ENCODE measurements around the gene GTF2H1. TPM values are rescaled to one million over a fixed set of nuclear protein-coding genes. Genes with fewer than 3 reads are reported as not detected.
"Not testable (repeated sequence)": the region's sequence is repeated elsewhere in the genome, so short reads cannot be mapped to it uniquely, and the experiment has no call there.

GTF2H1 gene
- total and polyA plus RNA-seq, 4 donors: 35.6 to 53.3 (median 38.7) TPM

DNA sequence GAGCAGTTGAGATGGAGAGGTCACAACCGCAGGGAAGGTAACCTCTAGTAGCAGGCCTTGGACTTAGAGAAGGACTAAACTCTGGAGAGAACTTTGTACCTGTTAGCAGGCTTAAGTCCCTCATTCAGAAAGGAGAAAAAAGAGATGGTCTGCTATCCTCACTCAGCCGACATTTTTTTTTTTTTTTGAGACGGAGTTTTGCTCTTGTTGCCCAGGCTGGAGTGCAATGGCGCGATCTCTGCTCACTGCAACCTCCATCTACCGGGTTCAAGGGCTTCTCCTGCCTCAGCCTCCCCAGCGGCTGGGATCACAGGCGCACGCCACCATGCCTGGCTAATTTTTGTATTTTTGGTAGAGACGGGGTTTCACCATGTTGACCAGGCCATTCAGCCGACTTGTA, 1.5 kb downstream of the GTF2H1 start:
- H3K9me3 ChIP-seq (ENCODE audit: control insufficient read depth, low read length); ATAC-seq (ENCODE audit: low FRiP score); DNase-seq; H3K27me3 ChIP-seq (ENCODE audit: control insufficient read depth in 1 of 2, insufficient read depth in 2 of 2, low read length in 1 of 2); H3K4me3 ChIP-seq (ENCODE audit: low read length in 2 of 2); H3K27ac ChIP-seq (ENCODE audit: low read depth in 1 of 2, low read length in 2 of 2); H3K36me3 ChIP-seq (ENCODE audit: control insufficient read depth in 1 of 2, insufficient read depth in 2 of 2, low read length in 1 of 2): not testable (repeated sequence)
- peaks cover 2 to 19% of the 10 kb centered on the region in 2 donors for H3K4me1 ChIP-seq (ENCODE audit: control insufficient read depth in 1 of 2, insufficient read depth in 2 of 2, low read length in 2 of 2)
- intact Hi-C loops (cut with DNase I): loop anchor here (5.0 to 10.0 kb wide), 2 partner anchors 73 to 291 kb away; no protein-coding TSS in a partner anchor
- WGBS, 2 donors: 92 to 93% methylated on average over 11 of the region's 11 CpGs

GRCh38 chr11:18324381-18324780, 2.0 kb downstream of the GTF2H1 start:
- Histone ChIP-seq H3K4me1 (ENCODE audit: control insufficient read depth in 1 of 2, insufficient read depth in 2 of 2, low read length in 2 of 2) (peaks cover 3 to 19% of the 10 kb centered on the region in 2 donors), H3K36me3 (ENCODE audit: control insufficient read depth in 1 of 2, insufficient read depth in 2 of 2, low read length in 1 of 2) (no peaks in the 10 kb centered on the region), H3K4me3 (ENCODE audit: low read length in 2 of 2) (no peak overlapping the region), H3K9me3 (ENCODE audit: control insufficient read depth, low read length) (no peaks in the 10 kb centered on the region), H3K27me3 (ENCODE audit: control insufficient read depth in 1 of 2, insufficient read depth in 2 of 2, low read length in 1 of 2) (no peaks in the 10 kb centered on the region), H3K27ac (ENCODE audit: low read depth in 1 of 2, low read length in 2 of 2) (no peak overlapping the region)
- ATAC-seq (ENCODE audit: low FRiP score) (no peak), DNase-seq (no peak)
- intact Hi-C loops (cut with DNase I): loop anchor here (5.0 to 10.0 kb wide), 2 partner anchors 73 to 290 kb away; no protein-coding TSS in a partner anchor
- WGBS, 2 donors: 80 to 83% methylated on average over 1 of the region's 1 CpG

DNA sequence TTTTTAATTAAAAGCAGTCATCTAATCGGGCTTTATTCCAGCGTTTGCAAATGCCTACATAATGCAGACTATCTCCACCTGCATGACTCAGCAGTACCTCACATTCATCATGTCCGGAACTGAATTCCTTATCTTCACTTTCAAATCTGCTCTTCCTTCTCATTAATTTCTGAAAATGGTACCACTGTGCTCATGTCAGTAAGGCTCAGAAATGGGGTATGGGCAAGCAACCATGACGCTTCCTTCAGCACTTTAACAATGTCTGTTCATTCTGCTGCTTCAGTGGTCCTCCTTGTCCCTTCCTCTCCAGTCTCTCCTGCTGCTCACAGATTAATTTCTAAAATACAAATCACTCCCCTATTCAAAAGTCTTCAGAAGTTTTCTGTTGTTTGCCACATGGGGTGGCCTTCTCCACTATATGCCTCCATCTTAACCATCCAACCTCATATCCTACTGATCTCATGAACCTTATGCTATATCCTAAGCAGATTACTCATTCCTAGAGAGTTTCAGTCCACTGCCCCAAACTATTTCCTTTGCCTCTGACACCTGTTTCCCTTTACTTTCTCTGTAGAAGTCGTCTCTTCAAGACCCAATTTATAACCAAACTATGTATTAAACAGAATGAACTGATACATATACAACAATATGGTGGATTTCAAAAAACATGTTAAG, 7.0 kb downstream of the GTF2H1 start:
- Histone ChIP-seq H3K4me1 (ENCODE audit: control insufficient read depth in 1 of 2, insufficient read depth in 2 of 2, low read length in 2 of 2) (peaks cover 3 to 8% of the 10 kb centered on the region in 2 donors), H3K27me3 (ENCODE audit: control insufficient read depth in 1 of 2, insufficient read depth in 2 of 2, low read length in 1 of 2) (no peaks in the 10 kb centered on the region), H3K9me3 (ENCODE audit: control insufficient read depth, low read length) (no peaks in the 10 kb centered on the region), H3K4me3 (ENCODE audit: low read length in 2 of 2) (no peak overlapping the region), H3K36me3 (ENCODE audit: control insufficient read depth in 1 of 2, insufficient read depth in 2 of 2, low read length in 1 of 2) (peaks cover 0 to 2% of the 10 kb centered on the region in 2 donors), H3K27ac (ENCODE audit: low read depth in 1 of 2, low read length in 2 of 2) (no peak overlapping the region)
- no peak for DNase-seq
- WGBS, 2 donors: 83 to 86% methylated on average over 5 of the region's 5 CpGs
- intact Hi-C loops (cut with DNase I): loop anchor here in 1 of 2 donors (10.0 kb wide), 1 partner anchor 285 kb away; no protein-coding TSS in a partner anchor
- ATAC-seq (ENCODE audit: low FRiP score): no peak

DNA sequence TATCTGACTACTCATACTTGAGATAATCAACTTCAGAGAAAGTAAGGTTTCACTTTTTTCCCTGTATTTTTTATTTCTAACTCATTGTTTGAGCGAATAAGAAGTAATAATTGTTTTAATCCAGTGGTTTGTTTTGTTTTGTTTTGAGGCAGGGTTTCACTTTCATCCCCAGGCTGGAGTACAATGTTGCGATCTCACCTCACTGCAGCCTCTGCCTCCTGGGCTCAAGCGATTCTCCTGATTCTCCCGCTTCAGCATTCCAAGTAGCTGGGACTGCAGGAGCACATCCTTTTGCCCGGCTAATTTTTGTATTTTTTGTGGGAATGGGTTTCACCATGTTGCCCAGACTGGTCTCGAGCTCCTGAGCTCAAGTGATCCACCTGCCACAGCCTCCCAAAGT, 8.6 kb downstream of the GTF2H1 start:
- H3K9me3 ChIP-seq (ENCODE audit: control insufficient read depth, low read length): no peaks in the 10 kb centered on the region
- no peak overlapping the region for H3K4me3 ChIP-seq (ENCODE audit: low read length in 2 of 2)
- H3K36me3 ChIP-seq (ENCODE audit: control insufficient read depth in 1 of 2, insufficient read depth in 2 of 2, low read length in 1 of 2): peaks cover 0 to 2% of the 10 kb centered on the region in 2 donors
- no peak overlapping the region for H3K27ac ChIP-seq (ENCODE audit: low read depth in 1 of 2, low read length in 2 of 2)
- intact Hi-C loops (cut with DNase I): no loop called here
- DNase-seq: no peak
- H3K27me3 ChIP-seq (ENCODE audit: control insufficient read depth in 1 of 2, insufficient read depth in 2 of 2, low read length in 1 of 2): no peaks in the 10 kb centered on the region
- ATAC-seq (ENCODE audit: low FRiP score): no peak
- peaks cover 0 to 1% of the 10 kb centered on the region in 2 donors for H3K4me1 ChIP-seq (ENCODE audit: control insufficient read depth in 1 of 2, insufficient read depth in 2 of 2, low read length in 2 of 2)
- WGBS, 2 donors: 93 to 96% methylated on average over 6 of the region's 6 CpGs

- Histone ChIP-seq H3K36me3 (ENCODE audit: control insufficient read depth in 1 of 2, insufficient read depth in 2 of 2, low read length in 1 of 2) (peaks cover 0 to 3% of the 10 kb centered on the region in 2 donors), H3K9me3 (ENCODE audit: control insufficient read depth, low read length) (no peaks in the 10 kb centered on the region), H3K4me1 (ENCODE audit: control insufficient read depth in 1 of 2, insufficient read depth in 2 of 2, low read length in 2 of 2) (peaks cover 0 to 1% of the 10 kb centered on the region in 2 donors), H3K27me3 (ENCODE audit: control insufficient read depth in 1 of 2, insufficient read depth in 2 of 2, low read length in 1 of 2) (no peaks in the 10 kb centered on the region), H3K27ac (ENCODE audit: low read depth in 1 of 2, low read length in 2 of 2) (no peak overlapping the region), H3K4me3 (ENCODE audit: low read length in 2 of 2) (no peak overlapping the region)
- WGBS, 2 donors: 60 to 74% methylated on average over 1 of the region's 1 CpG
- no peak for DNase-seq
- ATAC-seq (ENCODE audit: low FRiP score): no peak
- intact Hi-C loops (cut with DNase I): no loop called here
Measured at GRCh38 chr11:18332302-18332701, 9.9 kb downstream of the GTF2H1 start.

DNA sequence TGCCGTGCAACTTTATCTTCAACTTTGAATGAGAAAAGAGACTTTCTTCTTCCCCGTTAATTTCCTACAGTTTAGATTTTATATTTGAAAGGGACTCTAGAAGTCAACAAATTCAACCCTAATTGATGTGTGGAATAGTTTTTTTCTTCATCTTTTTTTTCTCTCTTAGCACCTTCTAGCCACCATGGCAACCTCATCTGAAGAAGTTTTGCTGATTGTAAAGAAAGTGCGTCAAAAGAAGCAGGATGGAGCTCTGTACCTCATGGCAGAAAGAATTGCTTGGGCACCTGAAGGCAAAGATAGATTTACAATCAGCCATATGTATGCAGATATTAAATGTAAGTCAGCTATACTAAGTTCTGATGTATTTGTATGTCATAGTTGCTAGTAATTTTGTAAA, 10.5 kb downstream of the GTF2H1 start:
- Histone ChIP-seq H3K4me1 (ENCODE audit: control insufficient read depth in 1 of 2, insufficient read depth in 2 of 2, low read length in 2 of 2) (peaks cover 0 to 1% of the 10 kb centered on the region in 2 donors), H3K4me3 (ENCODE audit: low read length in 2 of 2) (no peak overlapping the region), H3K27ac (ENCODE audit: low read depth in 1 of 2, low read length in 2 of 2) (no peak overlapping the region), H3K9me3 (ENCODE audit: control insufficient read depth, low read length) (no peaks in the 10 kb centered on the region), H3K36me3 (ENCODE audit: control insufficient read depth in 1 of 2, insufficient read depth in 2 of 2, low read length in 1 of 2) (peaks cover 0 to 3% of the 10 kb centered on the region in 2 donors), H3K27me3 (ENCODE audit: control insufficient read depth in 1 of 2, insufficient read depth in 2 of 2, low read length in 1 of 2) (no peaks in the 10 kb centered on the region)
- DNase-seq (no peak), ATAC-seq (ENCODE audit: low FRiP score) (no peak)
- WGBS, 2 donors: 94 to 95% methylated on average over 3 of the region's 3 CpGs
- intact Hi-C loops (cut with DNase I): no loop called here

DNA sequence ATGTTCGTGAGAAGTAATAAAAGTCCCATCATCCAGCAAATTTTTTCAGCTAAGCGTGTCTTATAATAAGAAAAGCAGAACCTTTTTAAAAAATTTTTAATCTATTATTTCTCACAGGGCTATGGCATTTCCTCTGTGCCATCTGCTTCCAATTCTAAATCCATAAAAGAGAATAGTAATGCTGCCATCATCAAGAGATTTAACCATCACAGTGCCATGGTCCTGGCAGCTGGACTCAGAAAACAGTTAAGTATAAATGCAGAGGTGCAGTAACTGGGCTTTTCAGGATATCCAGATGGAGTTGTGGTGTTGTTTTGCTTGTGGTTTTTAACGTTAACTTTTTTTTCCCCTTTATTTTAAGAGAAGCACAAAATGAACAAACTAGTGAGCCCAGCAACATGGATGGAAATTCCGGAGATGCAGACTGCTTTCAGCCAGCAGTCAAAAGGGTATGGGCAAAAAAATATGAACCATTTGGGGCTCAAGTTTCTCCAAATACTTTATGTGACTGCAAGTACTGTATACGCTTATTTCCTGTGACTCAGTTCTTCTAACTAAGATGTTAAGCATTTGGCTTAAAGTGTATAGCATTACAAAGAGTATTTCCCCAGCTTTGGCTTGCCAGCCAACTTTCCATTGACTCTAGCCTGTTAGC, 25.2 kb downstream of the GTF2H1 start:
- ATAC-seq (ENCODE audit: low FRiP score) (no peak), DNase-seq (no peak)
- Histone ChIP-seq H3K4me1 (ENCODE audit: control insufficient read depth in 1 of 2, insufficient read depth in 2 of 2, low read length in 2 of 2) (no peaks in the 10 kb centered on the region), H3K27ac (ENCODE audit: low read depth in 1 of 2, low read length in 2 of 2) (no peak overlapping the region), H3K36me3 (ENCODE audit: control insufficient read depth in 1 of 2, insufficient read depth in 2 of 2, low read length in 1 of 2) (peaks cover 3 to 8% of the 10 kb centered on the region in 2 donors), H3K4me3 (ENCODE audit: low read length in 2 of 2) (no peak overlapping the region), H3K9me3 (ENCODE audit: control insufficient read depth, low read length) (no peaks in the 10 kb centered on the region), H3K27me3 (ENCODE audit: control insufficient read depth in 1 of 2, insufficient read depth in 2 of 2, low read length in 1 of 2) (no peaks in the 10 kb centered on the region)
- intact Hi-C loops (cut with DNase I): no loop called here
- 77 to 84% methylated on average over 5 of the region's 5 CpGs for WGBS, 2 donors

- Histone ChIP-seq H3K4me1 (ENCODE audit: control insufficient read depth in 1 of 2, insufficient read depth in 2 of 2, low read length in 2 of 2) (no peaks in the 10 kb centered on the region), H3K27me3 (ENCODE audit: control insufficient read depth in 1 of 2, insufficient read depth in 2 of 2, low read length in 1 of 2) (no peaks in the 10 kb centered on the region), H3K4me3 (ENCODE audit: low read length in 2 of 2) (no peak overlapping the region), H3K27ac (ENCODE audit: low read depth in 1 of 2, low read length in 2 of 2) (no peak overlapping the region), H3K9me3 (ENCODE audit: control insufficient read depth, low read length) (no peaks in the 10 kb centered on the region), H3K36me3 (ENCODE audit: control insufficient read depth in 1 of 2, insufficient read depth in 2 of 2, low read length in 1 of 2) (peaks cover 1 to 5% of the 10 kb centered on the region in 2 donors)
- intact Hi-C loops (cut with DNase I): no loop called here
- WGBS, 2 donors: 84 to 87% methylated on average over 3 of the region's 3 CpGs
- no peak for DNase-seq
- no peak for ATAC-seq (ENCODE audit: low FRiP score)
Measured at GRCh38 chr11:18352581-18352980, 30.2 kb downstream of the GTF2H1 start.

DNA sequence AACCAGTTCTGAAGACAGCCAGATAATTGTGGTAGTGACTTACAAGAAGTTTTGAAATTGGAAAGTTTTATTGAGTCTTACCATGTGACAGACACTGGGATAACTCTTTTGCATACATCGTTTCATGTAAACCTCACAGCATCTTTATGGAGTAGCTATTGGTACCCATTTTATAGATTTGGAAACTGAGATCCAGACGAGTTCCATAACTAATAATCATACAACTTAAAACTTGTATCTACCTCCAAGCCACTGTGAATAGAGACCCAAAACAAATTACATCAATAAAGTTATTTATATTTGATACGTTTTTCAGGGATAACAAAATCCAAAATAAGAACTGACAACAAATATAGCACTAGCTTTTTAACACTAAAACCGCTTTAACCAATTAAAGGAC, 36.3 kb downstream of the GTF2H1 start:
- Histone ChIP-seq H3K4me1 (ENCODE audit: control insufficient read depth in 1 of 2, insufficient read depth in 2 of 2, low read length in 2 of 2) (no peaks in the 10 kb centered on the region), H3K36me3 (ENCODE audit: control insufficient read depth in 1 of 2, insufficient read depth in 2 of 2, low read length in 1 of 2) (peaks cover 2 to 7% of the 10 kb centered on the region in 2 donors), H3K4me3 (ENCODE audit: low read length in 2 of 2) (no peak overlapping the region), H3K9me3 (ENCODE audit: control insufficient read depth, low read length) (no peaks in the 10 kb centered on the region), H3K27ac (ENCODE audit: low read depth in 1 of 2, low read length in 2 of 2) (no peak overlapping the region), H3K27me3 (ENCODE audit: control insufficient read depth in 1 of 2, insufficient read depth in 2 of 2, low read length in 1 of 2) (no peaks in the 10 kb centered on the region)
- 84 to 86% methylated on average over 4 of the region's 4 CpGs for WGBS, 2 donors
- no peak for ATAC-seq (ENCODE audit: low FRiP score)
- intact Hi-C loops (cut with DNase I): no loop called here
- no peak for DNase-seq
